H1 (cell line): ENCODE data around the gene ACBD4. TPM values are rescaled to one million over a fixed set of nuclear protein-coding genes. Genes with fewer than 3 reads are reported as not detected.
A peak's percentile ranks its signal among the peaks of the same experiment; 100 is the strongest.

Experiments
- CTCF ChIA-PET: fragments of 300-600 bp; sonication (Branson Sonifier 250); formaldehyde crosslinking; loops from one replicate; lab custom pipeline; 2021; ENCODE audit not compliant: partially characterized antibody; lab: Charles Lee
- POLR2A ChIA-PET: fragments of 300-600 bp; sonication (Branson Sonifier 250); formaldehyde crosslinking; loops from one replicate; lab custom pipeline; 2021; ENCODE audit warnings: inconsistent platforms; ENCODE audit not compliant: partially characterized antibody; lab: Charles Lee
- DNase-seq, 2 experiments: peaks; one replicate each; pipeline versions ENCODE4 v3.0.0 to v3.0.0-alpha.2; 2010 to 2022; ENCODE audit warnings: low spot score in 2 of 2, low read depth in 1 of 2, mixed read lengths in 1 of 2
- FAIRE-seq: peaks from 2 replicates; lab custom pipeline; 2011; peaks lifted over from hg19 to GRCh38; lab: Jason Lieb, UNC
- H2AFZ ChIP-seq: 2 replicates; pipeline ENCODE4 v1.8.1; 2012; ENCODE audit warnings: low read length, inconsistent platforms
- H2AK5ac ChIP-seq: 2 replicates; pipeline ENCODE4 v1.6.1; 2013; ENCODE audit warnings: low read depth, low read length
- H2BK120ac ChIP-seq: replicated peaks from 2 replicates; pipeline ENCODE3; 2013; ENCODE audit warnings: low read depth, low read length, inconsistent platforms
- H2BK12ac ChIP-seq: 2 replicates; pipeline ENCODE4 v1.6.1; 2013; ENCODE audit warnings: low read depth, low read length
- H2BK15ac ChIP-seq: 2 replicates; pipeline ENCODE4 v1.6.1; 2013; ENCODE audit warnings: low read length
- H2BK20ac ChIP-seq: 2 replicates; pipeline ENCODE4 v1.6.1; 2013; ENCODE audit warnings: low read length
- H2BK5ac ChIP-seq: 2 replicates; pipeline ENCODE4 v1.6.1; 2013; ENCODE audit warnings: low read depth, low read length
- H3K14ac ChIP-seq: 2 replicates; pipeline ENCODE4 v1.6.1; 2013; ENCODE audit warnings: inconsistent platforms; ENCODE audit not compliant: insufficient read length
- H3K18ac ChIP-seq: 2 replicates; pipeline ENCODE4 v1.6.1; 2013; ENCODE audit warnings: low read length; ENCODE audit errors: extremely low read depth
- H3K23ac ChIP-seq: 2 replicates; pipeline ENCODE4 v1.6.1; 2013; ENCODE audit warnings: inconsistent platforms; ENCODE audit not compliant: insufficient read length
- H3K23me2 ChIP-seq: 2 replicates; pipeline ENCODE4 v1.6.1; 2013; ENCODE audit warnings: low read depth, low read length
- H3K27ac ChIP-seq: 2 replicates; pipeline ENCODE4 v1.6.1; 2011; ENCODE audit warnings: low read depth, low read length, inconsistent platforms
- H3K27me3 ChIP-seq, 4 experiments: replicated peaks in 1 of 4; 1 replicate in 1 of 4; 2 replicates in 3 of 4; pipeline versions ENCODE4 v1.6.1 to v1.8.1; 2011 to 2013; ENCODE audit warnings: low read length in 3 of 4, mild to moderate bottlenecking in 3 of 4, inconsistent platforms in 2 of 4, mixed read lengths in 2 of 4, moderate library complexity in 1 of 4; ENCODE audit not compliant: control insufficient read depth in 3 of 4, insufficient read depth in 3 of 4; ENCODE audit errors: extremely low read depth in 1 of 4
- H3K36me3 ChIP-seq, 4 experiments: 2 replicates each; pipeline versions ENCODE4 v1.6.1 to v1.8.1; 2011 to 2013; ENCODE audit warnings: mild to moderate bottlenecking in 4 of 4, low read length in 3 of 4, moderate library complexity in 2 of 4, control low read depth in 1 of 4, inconsistent platforms in 1 of 4; ENCODE audit not compliant: insufficient read depth in 4 of 4, control insufficient read depth in 2 of 4
- H3K4ac ChIP-seq: replicated peaks from 2 replicates; pipeline ENCODE3; 2013; ENCODE audit warnings: low read length, low read depth, mixed read lengths, inconsistent platforms; ENCODE audit not compliant: insufficient read length
- H3K4me1 ChIP-seq, 4 experiments: replicated peaks in 1 of 4; 1 replicate in 1 of 4; 2 replicates in 3 of 4; pipeline versions ENCODE4 v1.6.1 to v1.8.1; 2011 to 2013; ENCODE audit warnings: low read length in 3 of 4, inconsistent platforms in 2 of 4, mixed read lengths in 1 of 4; ENCODE audit not compliant: insufficient read depth in 4 of 4, control insufficient read depth in 3 of 4
- H3K4me2 ChIP-seq, 2 experiments: 2 replicates each; pipeline versions ENCODE4 v1.6.1 to v1.8.1; 2011 to 2013; ENCODE audit warnings: low read depth in 2 of 2, low read length in 2 of 2, control low read depth in 1 of 2, inconsistent platforms in 1 of 2, mild to moderate bottlenecking in 1 of 2; ENCODE audit not compliant: insufficient read depth in 1 of 2
- H3K4me3 ChIP-seq, 4 experiments: fragments of 200-600, 300-600 bp in 1 of 4; sonication (generic), shearing (Covaris generic), sonication (Bioruptor Twin) in 1 of 4; 2 replicates each; pipeline versions ENCODE4 v1.5.1 to v1.8.1; 2011 to 2016; ENCODE audit warnings: low read length in 4 of 4, low read depth in 3 of 4, control low read depth in 2 of 4, inconsistent platforms in 2 of 4, mild to moderate bottlenecking in 2 of 4, mixed read lengths in 1 of 4, moderate library complexity in 1 of 4; ENCODE audit not compliant: insufficient read depth in 2 of 4; ENCODE audit errors: extremely low read depth in 1 of 4
- H3K56ac ChIP-seq: replicated peaks from 2 replicates; pipeline ENCODE3; 2013; ENCODE audit warnings: low read depth, mild to moderate bottlenecking, mixed read lengths, low read length, inconsistent platforms; ENCODE audit not compliant: insufficient read length
- H3K79me1 ChIP-seq: 2 replicates; pipeline ENCODE4 v1.6.1; 2013; ENCODE audit warnings: low read depth, low read length, control low read depth
- H3K79me2 ChIP-seq, 2 experiments: 2 replicates each; pipeline versions ENCODE4 v1.6.1 to v1.8.1; 2012 to 2013; ENCODE audit warnings: low read length in 2 of 2, mild to moderate bottlenecking in 2 of 2, inconsistent platforms in 1 of 2; ENCODE audit not compliant: insufficient read depth in 2 of 2, control insufficient read depth in 1 of 2
- H3K9ac ChIP-seq, 4 experiments: replicated peaks in 1 of 4; 1 replicate in 1 of 4; 2 replicates in 3 of 4; pipeline versions ENCODE4 v1.6.1 to v1.8.1; 2011 to 2013; ENCODE audit warnings: low read depth in 3 of 4, low read length in 3 of 4, control low read depth in 2 of 4, mild to moderate bottlenecking in 2 of 4, moderate library complexity in 2 of 4, inconsistent platforms in 1 of 4; ENCODE audit errors: extremely low read depth in 1 of 4
- H3K9me3 ChIP-seq, 2 experiments: 2 replicates each; pipeline versions ENCODE4 v1.6.1 to v1.8.1; 2012 to 2013; ENCODE audit warnings: mild to moderate bottlenecking in 2 of 2, moderate library complexity in 2 of 2, control low read depth in 1 of 2, inconsistent platforms in 1 of 2, low read depth in 1 of 2, low read length in 1 of 2, mixed read lengths in 1 of 2; ENCODE audit not compliant: insufficient read depth in 2 of 2
- H4K20me1 ChIP-seq, 2 experiments: replicated peaks in 1 of 2; 2 replicates each; pipeline versions ENCODE3 to v1.8.1; 2011 to 2013; ENCODE audit warnings: inconsistent platforms in 2 of 2, low read length in 2 of 2, mild to moderate bottlenecking in 1 of 2; ENCODE audit not compliant: insufficient read depth in 2 of 2, control insufficient read depth in 1 of 2
- H4K5ac ChIP-seq: 2 replicates; pipeline ENCODE4 v1.6.1; 2013; ENCODE audit warnings: low read length, low read depth, mixed read lengths, inconsistent platforms; ENCODE audit not compliant: insufficient read length
- H4K8ac ChIP-seq: 2 replicates; pipeline ENCODE4 v1.8.0; 2013; ENCODE audit warnings: mild to moderate bottlenecking, moderate library complexity, low read length, inconsistent platforms; ENCODE audit not compliant: insufficient read depth; ENCODE audit errors: extremely low read depth
- H4K91ac ChIP-seq: replicated peaks from 2 replicates; pipeline ENCODE3; 2013; ENCODE audit warnings: low read length, mixed read lengths, inconsistent platforms; ENCODE audit not compliant: insufficient read length
- ATF3 ChIP-seq: IDR thresholded peaks from 2 replicates; pipeline ENCODE4 v1.6.1; 2011; ENCODE audit warnings: low read depth, mild to moderate bottlenecking, low read length; ENCODE audit not compliant: insufficient read depth
- HDAC2 ChIP-seq, 2 experiments: fragments of 300-600 bp in 1 of 2; sonication (generic) in 1 of 2; IDR thresholded peaks; 2 replicates each; pipeline ENCODE4 v1.6.1; 2011 to 2012; ENCODE audit warnings: low read depth in 2 of 2, low read length in 2 of 2, mild to moderate bottlenecking in 2 of 2, moderate library complexity in 2 of 2, borderline replicate concordance in 1 of 2, inconsistent platforms in 1 of 2
- SP2 ChIP-seq: IDR thresholded peaks from 2 replicates; pipeline ENCODE4 v1.6.1; 2012; ENCODE audit warnings: mild to moderate bottlenecking, low read length, inconsistent platforms
- WGBS, 2 experiments: shearing (Covaris generic) in 1 of 2; methylation state at CpG; one replicate each; pipeline versions ENCODE4 v1.1.6 to v1.1.7; 2013 to 2015; ENCODE audit warnings: low lambda C conversion rate in 2 of 2, mixed read lengths in 2 of 2, inconsistent platforms in 1 of 2, low coverage in 1 of 2, missing lambda C conversion rate in 1 of 2; ENCODE audit not compliant: insufficient replicate concordance in 2 of 2, insufficient coverage in 1 of 2, insufficient read length in 1 of 2; ENCODE audit errors: extremely low coverage in 1 of 2, missing lambda C conversion rate in 1 of 2; 5-methylcytosine and 5-hydroxymethylcytosine counted together
- polyA plus RNA-seq, 7 experiments: library from polyadenylated mRNA; depleted of rRNA in 3 of 7; stranded (reverse) in 5 of 7; unstranded in 2 of 7; fragments of >200 nt in 5 of 7; fragments of 200-250 nt in 2 of 7; gene quantifications; 1 replicate in 5 of 7; 2 replicates in 1 of 7; 4 replicates in 1 of 7; pipeline versions ENCODE4 v1.2.1 to v1.2.3, GENCODE V29; 2011 to 2013; ENCODE audit warnings: missing spikeins in 2 of 7, mixed read lengths in 2 of 7
- total RNA-seq: library from RNA; stranded (reverse); fragmentation: NEBNext Ultra II Directional; extraction: Animal tissue kit (Norgen Biotek cat#: 25700); gene quantifications from 2 replicates; pipeline ENCODE4 v1.2.1, GENCODE V29; 2021

Gene ACBD4
- total and polyA plus RNA-seq, 2 of the 8 experiments (the other 6 are each of a cell fraction or from before 2014, with no cell fraction given), result 7.3 to 10.7 TPM

GRCh38 chr17:45145035-45145389 is 9.5 kb downstream of the ACBD4 start:
- peaks cover 22% of the 10 kb centered on the region for H3K23me2 ChIP-seq
- H2BK5ac ChIP-seq, result peak overlapping the region; percentile 47; the same call in 1 of the 2 replicates
- H3K27me3 ChIP-seq, result no peaks in the 10 kb centered on the region
- H2AFZ ChIP-seq, result no peak overlapping the region
- peak overlapping the region; percentile 81 for H4K8ac ChIP-seq
- TF ChIP-seq ATF3 (no peak), HDAC2 (IDR thresholded peaks at IDR 0.05; ENCODE audit: borderline replicate concordance in 1 of 2, low read depth in 2 of 2, low read length in 2 of 2) (0 out of 4 replicates have a peak, but pooled peaks of 1 of the 2 experiments have one; percentile 6), SP2 (no peak)
- peak overlapping the region; percentile 81 for H3K4me2 ChIP-seq
- H4K20me1 ChIP-seq, result peaks cover 0 to 5% of the 10 kb centered on the region in 2 experiments
- no peaks in the 10 kb centered on the region for H3K9me3 ChIP-seq
- no peak overlapping the region for H3K23ac ChIP-seq
- DNase-seq, result no peak
- H2BK15ac ChIP-seq, result peak overlapping the region; percentile 95
- peak overlapping the region; percentile 34 to 69 (median 52) for H3K4me3 ChIP-seq
- no peak overlapping the region; a peak in 1 of 7 replicates for H3K9ac ChIP-seq
- ChIA-PET CTCF (interaction anchor here (0.6 to 9.4 kb wide), 5 partner anchors 10 to 847 kb away, joined by 3 to 187 read pairs (median 4); partner anchors contain the start of genes ACBD4 and HEXIM2), POLR2A (interaction anchor here (8.8 to 20.3 kb wide), 3 partner anchors 13 to 52 kb away, joined by 185 to 1076 read pairs (median 199); partner anchors contain the start of genes ACBD4, HEXIM2 and PLCD3)
- FAIRE-seq, result no peak
- peak overlapping the region; percentile 71 for H3K18ac ChIP-seq
- H2BK12ac ChIP-seq, result peak overlapping the region; percentile 87; the same call in 1 of the 2 replicates
- peaks cover 3% of the 10 kb centered on the region; the same call in 1 of the 2 replicates for H3K79me1 ChIP-seq
- no peak overlapping the region for H3K27ac ChIP-seq
- no peak overlapping the region for H2BK20ac ChIP-seq
- no peak overlapping the region for H4K91ac ChIP-seq
- 69% methylated on average over 8 of the region's 8 CpGs; no CpG with 5 or more reads in 1 of the 2 experiments for WGBS, 2 experiments
- no peak overlapping the region for H3K14ac ChIP-seq
- peaks cover 3 to 23% (median 19%) of the 10 kb centered on the region in 4 experiments for H3K4me1 ChIP-seq
- H4K5ac ChIP-seq, result peak overlapping the region; percentile 23
- H3K56ac ChIP-seq, result peak overlapping the region; percentile 10
- H2BK120ac ChIP-seq, result no peak overlapping the region
- peak overlapping the region; percentile 41 for H3K4ac ChIP-seq
- peaks cover 0 to 6% of the 10 kb centered on the region in 2 experiments; a peak in 2 of 4 replicates for H3K79me2 ChIP-seq
- H3K36me3 ChIP-seq, result no peaks in the 10 kb centered on the region
- peak overlapping the region; percentile 99; the same call in 1 of the 2 replicates for H2AK5ac ChIP-seq
